Cardiac muscle cell (in vitro differentiated cells and primary cell): Measurements from ENCODE around the gene MYO9B. TPM values are rescaled to one million over a fixed set of nuclear protein-coding genes. Genes with fewer than 3 reads are reported as not detected.

Experiments
- DNase-seq, 2 donors: peaks; one replicate each; pipeline versions ENCODE4 v3.0.0 to v3.0.0-alpha.2; 2010 to 2017; ENCODE audit warnings: low read depth in 1 of 2, low spot score in 1 of 2
- H3K27ac ChIP-seq: fragments of 200-600 bp; sonication (generic); 2 replicates; pipeline ENCODE4 v1.5.1; 2016
- H3K27me3 ChIP-seq: fragments of 200-600 bp; sonication (generic); 2 replicates; pipeline ENCODE4 v1.6.0; 2016; ENCODE audit warnings: control low read depth
- H3K36me3 ChIP-seq: fragments of 200-600 bp; sonication (generic); 2 replicates; pipeline ENCODE4 v1.5.1; 2016; ENCODE audit warnings: control low read depth
- H3K4me1 ChIP-seq: fragments of 200-600 bp; sonication (generic); 2 replicates; pipeline ENCODE4 v1.8.1; 2017; ENCODE audit warnings: low read depth, mild to moderate bottlenecking, mixed run types
- H3K4me3 ChIP-seq: fragments of 200-600 bp; sonication (generic); 2 replicates; pipeline ENCODE4 v1.5.1; 2016; ENCODE audit warnings: mild to moderate bottlenecking
- H3K9me3 ChIP-seq: fragments of 200-600 bp; sonication (generic); 2 replicates; pipeline ENCODE4 v1.5.1; 2017; ENCODE audit warnings: low read depth, mild to moderate bottlenecking, control low read depth
- CTCF ChIP-seq: IDR thresholded peaks from 2 replicates; pipeline ENCODE4 v1.5.1; 2012; ENCODE audit warnings: low read depth, mild to moderate bottlenecking, low read length
- polyA plus RNA-seq: library from polyadenylated mRNA; unstranded; fragments of >200 nt; fragmentation: Nextera tagmentation; extraction: Ambion mirVana; gene quantifications from 2 replicates; pipeline ENCODE4 v1.2.1, GENCODE V29; 2016
- total RNA-seq: library from RNA; depleted of rRNA; stranded (reverse); fragments of >200 nt; gene quantifications from 2 replicates; pipeline ENCODE4 v1.2.3, GENCODE V29; 2016

Gene MYO9B
- total and polyA plus RNA-seq, 2 experiments from 2014 or later, result 17.7 to 47.9 TPM

- DNase-seq, result no peak
- H3K4me3 ChIP-seq, result no peak overlapping the region
- no peaks in the 10 kb centered on the region for H3K4me1 ChIP-seq
- no peak overlapping the region for H3K27ac ChIP-seq
- peaks cover 28% of the 10 kb centered on the region for H3K36me3 ChIP-seq
- H3K27me3 ChIP-seq, result no peaks in the 10 kb centered on the region
- H3K9me3 ChIP-seq, result no peaks in the 10 kb centered on the region
- TF ChIP-seq CTCF, result no peak
These were observed 90.1 kb downstream of the MYO9B start for GRCh38 chr19:17165715-17166114.

DNA sequence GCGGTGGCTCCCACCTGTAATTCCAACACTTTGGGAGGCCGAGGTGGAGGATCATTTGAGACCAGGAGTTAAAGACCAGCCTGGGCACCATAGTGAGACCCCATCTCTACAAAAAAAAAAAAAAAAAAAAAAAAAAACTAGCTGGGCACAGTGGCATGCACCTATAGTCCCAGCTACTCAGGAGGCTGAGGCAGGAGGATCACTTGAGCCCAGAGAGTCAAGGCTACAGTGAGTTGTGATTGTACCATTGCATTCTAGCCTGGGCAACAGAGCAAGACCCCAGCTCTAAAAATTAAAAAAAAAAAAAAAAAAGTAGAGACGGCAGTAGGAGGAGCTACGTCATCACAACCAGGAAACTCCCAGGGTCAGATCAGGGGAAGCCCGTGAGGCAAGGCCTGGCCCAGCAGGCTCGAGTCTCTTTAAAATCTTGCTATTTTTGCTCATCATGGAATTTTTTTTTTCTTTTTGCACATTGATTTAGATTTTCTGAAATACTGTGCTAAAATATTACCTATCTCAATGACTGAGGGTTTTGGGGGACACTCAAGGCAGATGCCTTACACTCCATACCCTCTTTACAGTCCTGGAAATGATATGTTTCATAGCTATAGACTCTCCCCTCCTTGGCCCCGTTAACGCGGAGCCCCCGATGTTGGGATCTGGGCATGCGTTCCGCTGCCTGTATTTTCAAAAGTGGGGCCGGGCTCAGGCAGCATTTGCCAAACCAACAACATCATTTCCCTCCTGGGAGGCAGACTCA, 95.1 kb downstream of the MYO9B start:
- TF ChIP-seq CTCF, result no peak
- Histone ChIP-seq H3K27ac (no peak overlapping the region), H3K4me1 (no peaks in the 10 kb centered on the region), H3K27me3 (no peaks in the 10 kb centered on the region), H3K36me3 (peaks cover 16% of the 10 kb centered on the region), H3K4me3 (no peak overlapping the region), H3K9me3 (no peaks in the 10 kb centered on the region)
- DNase-seq, result no peak

DNA sequence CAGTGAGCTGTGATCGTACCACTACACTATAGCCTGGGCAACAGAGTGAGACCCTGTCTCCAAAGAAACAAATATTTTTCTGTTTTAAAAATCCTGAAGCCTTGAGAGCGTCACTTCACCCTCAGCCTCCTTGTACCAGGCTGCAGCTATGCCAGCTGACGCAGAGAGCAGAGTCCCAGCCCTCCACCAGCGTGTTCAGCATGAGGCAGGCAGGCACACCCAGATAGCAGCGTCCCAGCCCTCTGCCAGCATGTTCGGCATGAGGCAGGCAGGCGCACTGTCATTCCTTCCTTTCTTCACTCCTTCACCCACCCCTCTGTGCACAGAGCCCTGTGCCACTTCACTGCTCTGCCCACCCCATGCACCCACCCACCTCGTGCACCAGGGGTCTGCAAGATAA, 96.3 kb downstream of the MYO9B start:
- DNase-seq, result no peak
- no peak overlapping the region for H3K27ac ChIP-seq
- no peak for TF ChIP-seq CTCF
- H3K27me3 ChIP-seq, result no peaks in the 10 kb centered on the region
- H3K4me3 ChIP-seq, result no peak overlapping the region
- H3K36me3 ChIP-seq, result peaks cover 6% of the 10 kb centered on the region
- no peaks in the 10 kb centered on the region for H3K9me3 ChIP-seq
- no peaks in the 10 kb centered on the region for H3K4me1 ChIP-seq

- no peaks in the 10 kb centered on the region for H3K4me1 ChIP-seq
- DNase-seq, result no peak
- H3K27ac ChIP-seq, result no peak overlapping the region
- no peak for TF ChIP-seq CTCF
- H3K27me3 ChIP-seq, result no peaks in the 10 kb centered on the region
- H3K9me3 ChIP-seq, result no peaks in the 10 kb centered on the region
- peaks cover 5% of the 10 kb centered on the region for H3K36me3 ChIP-seq
- H3K4me3 ChIP-seq, result no peak overlapping the region
These were observed 97.2 kb downstream of the MYO9B start for GRCh38 chr19:17172624-17173345.

GRCh38 chr19:17178291-17178690, 102.7 kb downstream of the MYO9B start:
- no peak for DNase-seq

More at GRCh38 chr19:17178291-17178690, 102.7 kb downstream of the MYO9B start:
- Histone ChIP-seq H3K36me3 (no peaks in the 10 kb centered on the region), H3K27me3 (no peaks in the 10 kb centered on the region), H3K4me1 (no peaks in the 10 kb centered on the region), H3K4me3 (no peak overlapping the region), H3K27ac (no peak overlapping the region), H3K9me3 (no peaks in the 10 kb centered on the region)
- TF ChIP-seq CTCF, result no peak
